ENCODE results near the gene RFX8.
"Not testable (repeated sequence)": the region's sequence is repeated elsewhere in the genome, so short reads cannot be mapped to it uniquely, and the experiment has no call there.

The RFX8 gene

DNA sequence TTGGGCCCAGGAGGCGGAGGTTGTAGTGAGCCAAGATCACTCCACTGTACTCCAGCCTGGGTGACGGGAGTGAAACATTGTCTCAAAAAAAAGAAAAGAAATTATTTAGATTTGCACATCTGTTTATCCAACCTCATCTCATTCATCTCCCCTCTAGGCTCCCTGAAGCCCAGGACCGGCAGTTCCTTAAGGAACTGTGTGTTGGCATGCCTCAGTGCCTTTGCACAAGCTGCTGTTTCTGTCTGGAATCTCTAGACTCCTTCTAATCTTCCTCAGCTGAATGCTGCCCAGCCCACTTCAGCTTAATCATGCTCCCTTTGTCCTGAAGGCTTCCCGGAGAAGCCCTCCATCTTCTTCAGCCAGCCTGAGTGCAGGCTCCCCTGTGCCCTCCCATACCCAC lies 10.9 kb upstream of the RFX8 start:
- no peak for DNase-seq

DNA sequence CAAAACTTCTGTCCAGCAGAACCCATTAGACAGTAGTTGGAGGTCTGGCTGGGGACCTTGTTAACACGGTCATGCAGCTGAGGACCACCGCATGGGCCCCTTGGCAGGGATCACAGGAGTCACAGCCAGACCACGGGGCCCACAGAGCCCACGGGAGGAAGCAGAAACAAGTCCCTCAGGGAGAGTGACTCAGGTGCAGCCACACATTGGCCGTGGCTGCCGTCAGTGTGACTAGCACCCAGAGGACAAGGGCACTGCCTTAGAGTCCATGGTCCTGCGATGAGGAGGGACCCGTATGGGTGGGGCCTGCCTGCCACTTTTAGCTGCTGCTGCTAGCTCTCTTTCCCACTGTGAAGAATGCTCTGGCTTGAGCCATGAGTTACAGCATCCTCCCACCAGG lies 5.9 kb upstream of the RFX8 start:
- DNase-seq, result no peak

DNA sequence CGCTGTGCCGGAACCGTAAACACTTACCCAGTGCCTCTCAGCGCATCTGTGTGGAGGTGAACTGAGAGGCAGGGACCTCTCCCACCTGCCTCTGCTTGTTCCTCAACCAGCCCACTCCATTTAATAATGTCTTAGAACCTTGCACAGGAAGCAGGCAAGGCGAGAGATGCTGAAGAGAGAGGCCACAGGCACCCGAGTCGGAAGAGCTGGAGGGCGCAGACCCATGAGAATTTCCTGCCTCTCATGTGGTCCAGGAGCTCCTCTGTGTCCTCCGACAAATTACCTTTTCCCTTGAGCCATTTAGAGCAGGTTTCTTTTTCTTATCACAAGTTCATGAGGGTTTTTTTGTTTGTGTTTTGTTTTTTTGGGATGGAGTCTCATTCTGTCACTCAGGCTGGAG lies 4.9 kb upstream of the RFX8 start:
- DNase-seq, result no peak

DNA sequence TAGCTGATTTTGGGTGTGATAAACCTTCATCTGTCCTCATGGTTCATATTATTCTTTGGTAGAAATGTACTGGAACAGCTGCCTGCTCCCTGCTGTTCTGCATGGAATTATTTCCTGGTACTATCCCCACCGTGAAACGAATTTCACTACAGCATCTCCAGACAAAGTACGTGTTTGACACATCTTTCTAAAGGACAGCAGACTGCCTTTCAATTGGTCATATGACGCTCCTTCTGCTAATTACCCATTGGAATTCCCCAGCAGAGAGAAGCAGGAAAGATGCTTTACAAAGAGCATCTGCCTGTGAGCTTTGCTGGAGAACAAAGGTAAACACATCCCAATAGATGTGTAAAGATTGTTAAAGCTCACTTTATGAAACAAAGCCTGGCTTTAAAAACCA lies 4.4 kb upstream of the RFX8 start:
- no peak for DNase-seq

DNA sequence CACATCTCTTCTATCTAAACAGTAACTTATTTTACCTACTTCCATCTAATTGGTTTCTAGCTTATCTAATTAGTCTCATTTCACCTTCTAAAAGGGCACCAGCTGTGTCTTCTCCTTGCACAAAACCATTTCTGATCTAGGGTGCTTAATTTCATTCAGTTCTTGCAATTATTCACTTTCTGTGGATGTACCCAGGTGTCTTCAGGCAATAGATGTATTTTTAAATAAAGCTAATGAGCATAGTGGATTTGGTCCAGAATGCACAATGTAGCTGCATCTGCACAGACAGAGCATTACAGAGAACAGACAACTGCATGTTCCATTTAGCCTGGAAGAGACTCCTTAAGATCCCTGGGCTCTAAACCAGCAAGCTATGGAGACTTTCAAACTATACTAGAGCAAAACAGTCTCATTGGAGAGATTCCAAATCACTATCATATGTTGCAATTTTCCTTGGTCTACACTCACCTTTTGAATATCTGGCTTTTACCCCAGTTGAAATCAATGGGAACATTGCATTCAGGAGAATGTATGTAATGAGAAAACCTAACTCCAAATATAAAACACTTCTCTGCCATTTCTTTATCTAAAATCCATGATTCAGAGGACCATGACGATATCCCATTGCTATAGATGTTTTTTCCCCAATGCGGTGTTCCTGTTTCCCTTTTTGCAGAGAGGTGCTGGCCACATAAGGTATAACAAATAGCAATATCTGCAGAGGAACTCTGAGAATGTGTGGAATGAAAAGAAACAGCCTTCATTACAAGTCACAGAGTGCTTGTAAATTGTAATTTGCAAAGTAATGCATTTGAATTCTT lies 3.5 kb upstream of the RFX8 start:
- DNase-seq, result no peak

DNA sequence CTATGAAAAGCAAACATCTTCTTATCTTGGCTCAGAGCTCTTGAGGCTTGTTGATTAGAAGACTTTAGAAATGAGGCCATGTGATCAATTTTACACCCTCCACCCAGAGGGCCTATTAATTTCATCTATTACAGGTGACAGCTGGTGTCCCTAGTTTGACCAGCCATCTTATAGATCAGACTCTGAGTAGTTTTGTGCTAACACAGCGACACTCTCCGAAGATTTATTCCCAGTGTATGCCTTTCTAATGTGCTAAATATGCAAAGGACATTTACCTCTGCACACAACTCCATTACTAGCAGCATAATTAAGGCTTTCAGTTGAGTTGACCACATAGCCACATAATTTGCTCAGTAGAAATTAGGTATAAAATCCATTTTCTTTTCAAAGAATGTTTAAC lies 2.6 kb upstream of the RFX8 start:
- DNase-seq, result no peak

DNA sequence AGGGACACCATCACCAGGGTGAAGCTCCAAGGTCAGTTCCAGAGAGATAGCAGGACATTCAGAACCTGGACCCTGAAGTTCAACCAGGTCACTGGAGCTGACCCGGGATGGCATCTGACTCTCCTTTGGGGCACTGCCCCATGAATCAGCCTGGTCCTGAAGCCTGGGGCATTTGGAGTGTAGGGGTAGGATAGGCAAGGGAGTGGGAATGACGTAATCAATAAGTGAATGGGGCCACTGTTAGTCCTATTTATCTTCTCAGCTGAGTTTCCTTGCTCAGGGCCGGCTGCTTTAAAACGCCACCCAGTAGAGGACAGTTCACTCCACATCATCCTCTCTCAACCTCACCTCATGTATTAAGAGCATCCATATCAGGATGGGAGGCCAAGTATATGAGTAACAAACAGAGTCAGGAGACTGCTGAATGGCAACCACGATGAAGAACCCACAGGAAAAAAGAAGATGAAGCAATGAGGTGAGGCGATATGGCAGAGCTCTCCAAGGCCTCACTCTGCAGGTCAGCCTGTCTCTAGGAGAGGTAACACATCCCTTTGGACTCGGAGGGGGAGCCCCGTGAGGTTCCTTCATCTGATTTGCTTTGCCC lies 1.8 kb upstream of the RFX8 start:
- DNase-seq, result no peak

DNA sequence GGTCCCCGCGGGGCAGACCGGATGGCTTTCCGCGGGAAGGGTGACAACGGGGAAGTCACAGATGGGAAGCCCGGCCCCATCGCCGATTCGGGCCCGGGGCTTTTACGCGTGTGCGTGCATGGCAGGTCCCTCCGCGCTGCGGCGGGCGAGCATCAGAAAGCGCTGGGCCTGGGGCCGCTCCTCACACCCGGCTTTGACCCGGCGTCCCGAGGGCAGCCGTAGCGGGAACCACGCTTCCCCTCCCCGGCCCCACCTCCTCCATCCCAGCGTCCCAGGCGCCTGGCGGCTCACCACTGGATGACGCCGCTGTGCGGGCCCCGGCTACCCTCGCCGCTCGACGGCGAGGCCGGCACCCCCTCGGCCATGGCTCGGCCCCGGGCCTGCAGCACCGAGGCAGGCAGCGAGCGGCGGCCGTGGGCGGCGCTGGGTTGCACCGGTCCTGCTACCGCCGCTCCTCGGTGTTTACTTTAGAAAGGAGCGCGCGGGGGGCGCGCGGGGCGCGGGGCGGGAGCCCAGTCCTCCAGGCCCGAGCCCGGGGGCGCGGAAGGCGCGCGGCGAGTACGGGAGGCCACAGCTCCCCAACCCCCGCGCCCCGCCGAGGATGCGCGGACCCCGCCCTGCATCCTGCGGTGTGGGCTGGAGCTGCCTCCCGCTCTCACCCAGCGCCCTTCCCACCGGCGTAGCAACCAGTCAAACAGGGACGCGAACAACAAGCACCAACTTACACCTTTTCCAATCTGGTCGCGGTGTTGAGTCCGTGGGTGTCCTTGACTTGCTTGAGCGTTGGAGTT lies 806 bp downstream of the RFX8 start:
- DNase-seq, result no peak

DNA sequence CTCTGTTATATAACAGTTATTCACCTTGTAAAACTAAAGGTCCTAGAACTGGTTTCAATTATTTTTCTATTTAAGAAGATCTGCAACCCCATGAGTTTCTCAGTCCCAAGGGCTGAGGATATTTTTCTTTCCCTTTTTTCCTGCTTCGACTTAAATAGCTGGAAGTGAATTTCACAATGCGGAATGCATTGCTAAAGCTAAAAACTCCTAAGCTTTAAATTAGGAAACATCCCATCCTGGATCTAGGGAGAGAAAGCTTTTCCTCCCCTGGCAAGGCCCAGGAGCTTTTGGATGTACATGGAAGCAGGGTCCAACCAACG lies 1.4 kb downstream of the RFX8 start:
- no peak for DNase-seq

DNA sequence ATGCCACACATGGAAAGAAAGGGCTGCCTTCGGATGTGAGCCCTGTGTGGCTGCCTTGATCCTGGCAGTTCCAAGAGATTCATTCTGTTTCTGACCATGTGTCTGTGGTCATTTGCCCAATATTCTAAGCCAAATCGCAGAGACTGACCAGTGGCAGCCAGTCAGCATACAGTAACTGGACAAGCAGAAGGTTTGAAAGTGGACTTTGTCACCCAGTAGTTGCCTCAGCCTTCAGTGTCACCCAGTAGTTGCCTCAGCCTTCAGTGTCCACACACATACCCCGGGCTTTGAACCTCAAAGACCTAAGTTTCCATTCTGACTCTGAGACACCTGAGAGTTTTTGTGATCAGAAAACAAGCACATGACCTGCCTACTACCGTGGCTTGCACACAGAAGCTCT lies 5.0 kb downstream of the RFX8 start:
- no peak for DNase-seq

DNA sequence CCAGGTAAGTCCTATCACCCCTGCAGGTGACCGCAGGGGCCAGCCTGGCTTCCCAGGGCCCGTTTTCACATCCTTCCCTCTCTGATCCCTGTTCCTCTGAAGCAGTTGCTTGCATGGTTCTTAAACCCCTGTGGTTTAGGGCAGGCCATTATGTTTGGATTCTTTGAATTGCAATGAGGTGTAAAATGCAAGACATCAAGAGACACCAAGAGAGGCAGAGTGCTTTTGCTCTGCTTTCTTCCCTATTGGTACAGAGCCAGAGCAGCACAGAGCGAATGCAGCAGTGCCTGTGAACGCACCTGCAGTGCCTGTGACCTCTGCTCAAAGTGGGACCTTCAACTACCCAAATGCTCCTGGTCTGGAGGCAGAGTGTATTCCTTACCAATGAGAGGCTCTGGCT lies 7.6 kb downstream of the RFX8 start:
- DNase-seq, result no peak

DNA sequence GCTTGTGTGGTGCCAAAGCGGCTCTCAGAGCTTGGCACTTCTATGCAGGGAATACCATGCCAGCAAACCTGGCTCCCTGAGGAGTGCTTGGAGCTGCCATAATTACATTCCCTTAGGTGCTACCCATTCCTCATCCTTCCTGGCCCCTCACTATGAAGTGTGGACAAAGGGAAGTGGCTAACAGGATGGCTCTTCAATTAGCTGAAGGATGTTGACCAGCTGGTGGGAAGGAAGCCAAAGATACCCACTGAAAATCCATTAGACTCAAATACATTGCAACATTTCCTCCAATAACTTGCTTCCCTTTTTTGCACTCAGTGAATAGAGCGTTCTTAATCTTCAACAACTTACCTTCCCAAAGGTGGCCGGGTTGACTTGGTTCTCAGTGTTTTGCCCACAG lies 8.5 kb downstream of the RFX8 start:
- DNase-seq, result peak; percentile 43

DNA sequence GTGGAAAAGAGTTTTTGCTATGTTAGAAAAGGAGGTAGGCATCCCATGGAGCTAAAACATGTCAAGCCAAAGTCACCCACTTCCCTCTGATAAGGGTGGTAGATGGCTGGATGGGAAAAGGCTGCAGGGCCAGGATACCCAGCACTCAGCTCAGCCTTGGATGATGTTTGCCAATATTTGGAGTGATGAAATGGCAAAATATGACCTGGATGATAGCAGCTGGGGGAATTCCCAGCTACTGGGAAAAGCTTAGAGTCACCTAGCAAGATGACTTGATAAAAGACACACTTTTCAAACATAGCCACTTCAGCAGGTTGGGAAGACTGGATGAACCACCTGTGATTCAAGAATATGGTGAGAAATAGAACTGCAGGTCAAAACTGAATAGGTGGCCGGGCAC lies 10.1 kb downstream of the RFX8 start:
- DNase-seq, result no peak

DNA sequence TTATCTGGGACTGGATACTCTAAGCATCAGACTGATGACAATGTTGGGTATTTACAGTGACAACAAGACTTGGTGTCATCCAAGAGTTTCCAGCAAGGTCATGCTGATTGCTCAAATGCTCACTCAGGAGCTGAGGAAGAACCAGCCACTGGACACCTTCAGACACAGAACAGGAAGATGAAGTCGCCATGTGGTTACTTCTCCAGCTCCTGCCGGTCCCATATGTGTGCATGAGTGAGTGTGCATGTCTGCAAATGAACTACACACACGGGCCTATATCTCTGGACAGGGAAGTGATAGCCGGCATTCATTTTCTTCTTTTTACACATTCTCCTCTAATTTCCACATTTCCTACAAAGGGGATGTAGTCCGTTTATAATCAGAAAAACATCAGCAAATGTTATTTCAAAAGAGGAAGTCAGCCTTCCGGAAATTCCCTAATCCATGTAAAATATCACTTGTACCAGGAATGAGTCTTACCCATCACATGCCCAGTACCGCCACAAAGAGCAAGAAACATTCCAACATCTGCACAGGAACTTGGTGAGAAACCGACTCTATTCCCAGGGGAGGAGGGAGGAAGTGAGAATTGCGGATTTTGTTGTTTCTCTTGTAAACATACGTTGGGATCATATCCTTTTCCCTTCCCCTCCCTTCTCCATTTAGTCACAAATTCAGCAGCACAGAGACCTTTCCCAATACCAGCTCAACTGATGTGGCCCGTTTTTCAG lies 10.8 kb downstream of the RFX8 start:
- no peak for DNase-seq

DNA sequence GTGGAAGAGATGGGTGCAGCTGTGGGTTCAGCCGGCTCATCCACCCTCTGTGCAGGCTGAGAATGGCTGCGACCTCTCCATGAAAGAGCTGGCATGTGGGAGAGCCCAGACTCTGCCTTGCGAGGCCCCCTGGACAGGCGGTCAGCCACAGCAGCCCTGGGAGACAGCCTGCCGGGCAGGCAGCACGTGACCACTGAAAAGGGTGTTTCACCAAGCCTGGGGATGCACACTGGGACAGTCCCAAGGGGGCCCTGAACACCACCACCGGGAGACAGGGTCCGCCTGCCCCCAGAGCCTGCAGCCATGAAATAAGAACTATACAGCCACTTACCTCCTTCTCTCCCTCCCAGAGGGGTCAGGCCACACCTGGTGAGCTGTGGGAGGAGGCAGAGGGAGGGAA lies 11.5 kb downstream of the RFX8 start:
- DNase-seq, result no peak

DNA sequence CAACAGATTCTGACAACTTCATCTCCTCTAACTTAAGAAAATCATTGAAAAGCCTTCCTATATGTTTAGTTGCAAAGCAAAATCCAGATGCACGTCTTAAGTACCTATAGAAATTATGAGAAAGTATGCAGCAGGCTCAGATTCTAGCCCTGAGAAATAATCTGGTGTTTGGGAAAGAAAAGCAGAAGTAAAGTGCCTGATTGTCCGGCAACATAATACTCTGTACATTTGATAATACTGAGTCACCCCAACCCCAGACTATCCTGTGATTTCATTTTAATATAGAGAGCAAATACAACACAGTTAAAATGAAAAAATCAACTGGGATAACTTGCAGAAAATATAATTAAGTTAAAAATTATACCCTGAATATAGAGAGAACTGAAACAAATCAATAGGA lies 13.5 kb downstream of the RFX8 start:
- no peak for DNase-seq

DNA sequence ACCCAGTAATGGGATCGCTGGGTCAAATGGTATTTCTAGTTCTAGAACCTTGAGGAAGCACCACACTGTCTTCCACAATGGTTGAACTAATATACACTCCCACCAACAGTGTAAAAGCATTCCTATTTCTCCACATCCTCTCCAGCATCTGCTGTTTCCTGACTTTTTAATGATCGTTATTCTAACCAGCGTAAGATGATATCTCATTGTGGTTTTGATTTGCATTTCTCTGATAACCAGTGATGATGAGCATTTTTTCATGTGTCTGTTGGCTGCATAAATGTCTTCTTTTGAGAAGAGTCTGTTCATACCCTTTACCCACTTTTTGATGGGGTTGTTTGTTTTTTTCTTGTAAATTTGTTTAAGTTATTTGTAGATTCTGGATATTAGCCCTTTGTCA lies 20.5 kb downstream of the RFX8 start:
- not testable (repeated sequence) for DNase-seq

DNA sequence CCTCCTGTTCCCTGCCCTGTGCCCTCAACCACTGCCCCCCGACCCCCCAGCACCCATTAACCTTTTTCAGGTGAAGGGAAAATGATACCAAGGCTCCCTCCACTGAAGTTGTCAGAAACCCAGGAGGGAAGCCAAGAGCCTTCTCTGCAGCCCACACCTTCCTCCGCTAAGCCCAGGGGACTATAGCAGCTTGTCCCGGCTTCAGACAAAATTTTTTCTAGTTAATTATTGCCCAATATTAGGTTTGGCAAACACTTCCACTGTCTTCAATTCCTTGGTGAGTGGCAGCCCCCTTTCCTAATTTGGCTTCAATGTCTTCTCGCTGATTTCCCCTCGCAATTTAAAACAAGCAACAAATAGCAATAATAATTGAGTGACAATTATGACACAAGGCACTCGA lies 23.9 kb downstream of the RFX8 start:
- no peak for DNase-seq

DNA sequence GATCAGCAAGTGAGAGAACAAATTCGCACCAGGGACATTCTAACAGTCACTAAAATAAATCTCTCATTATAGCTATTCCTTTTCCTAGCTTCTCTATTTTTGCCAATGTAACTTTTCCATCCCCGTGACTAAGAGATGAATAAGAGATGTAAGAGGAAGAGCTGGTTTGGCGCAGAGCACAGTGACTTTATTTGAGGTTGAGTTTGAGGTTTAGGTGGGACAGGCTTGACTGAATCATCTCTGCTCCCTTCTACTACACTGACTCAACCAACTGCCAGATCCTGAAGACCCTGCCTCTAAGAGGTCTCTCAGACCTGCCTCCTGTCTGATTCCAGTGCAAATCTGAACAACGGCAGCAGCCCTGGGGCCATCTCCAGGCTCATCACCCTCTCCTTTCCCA lies 28.0 kb downstream of the RFX8 start:
- DNase-seq, result peak; percentile 88

DNA sequence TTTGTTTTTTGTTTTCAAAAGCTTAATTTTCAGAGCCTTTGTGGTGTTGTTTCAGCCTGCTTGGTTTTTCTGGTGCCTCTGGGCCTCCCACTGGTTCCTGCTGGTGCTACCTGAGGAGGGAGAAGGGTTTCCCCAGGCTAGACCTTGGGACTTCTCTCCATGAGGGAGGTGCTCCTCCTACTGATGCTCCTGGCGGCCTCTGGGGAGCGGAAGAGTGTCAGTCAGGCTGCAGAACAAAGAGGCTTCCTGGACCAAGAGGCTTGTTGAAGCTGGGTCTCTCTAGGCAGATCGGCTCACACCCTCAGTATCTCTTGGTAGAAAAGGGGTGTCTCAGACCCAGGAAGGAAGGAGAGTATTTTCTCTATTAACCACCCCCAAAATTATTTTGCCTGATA lies 32.2 kb downstream of the RFX8 start:
- no peak for DNase-seq

DNA sequence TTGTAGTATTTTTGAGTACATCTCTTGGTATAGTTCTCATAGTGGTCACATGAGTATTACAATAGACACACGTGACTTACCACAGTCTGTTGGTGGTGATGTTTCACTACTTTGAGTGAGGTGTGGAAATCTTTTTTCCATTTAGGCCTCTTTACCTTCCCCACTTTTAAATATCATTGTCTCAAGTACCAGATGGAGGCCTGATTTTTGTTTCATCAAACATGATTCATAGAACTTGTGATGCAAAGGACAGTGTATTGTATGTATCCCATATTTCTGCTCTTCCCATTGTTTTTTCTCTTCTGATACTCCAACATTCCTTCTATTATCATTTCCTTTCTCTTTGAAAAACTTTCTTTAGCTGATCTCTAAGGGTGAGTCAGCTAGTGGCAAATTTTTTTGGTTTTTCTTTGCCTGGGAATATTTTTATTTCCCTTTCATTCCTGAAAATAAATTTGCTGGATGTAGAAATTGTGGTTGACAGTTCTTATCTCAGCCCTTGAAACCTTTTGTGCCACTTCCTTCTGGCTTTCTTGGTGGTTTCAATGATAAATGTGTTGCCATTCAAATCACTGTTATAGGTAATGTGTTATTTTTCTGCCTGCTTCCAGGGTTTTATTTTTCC lies 32.8 kb downstream of the RFX8 start:
- peak; percentile 26 for DNase-seq

DNA sequence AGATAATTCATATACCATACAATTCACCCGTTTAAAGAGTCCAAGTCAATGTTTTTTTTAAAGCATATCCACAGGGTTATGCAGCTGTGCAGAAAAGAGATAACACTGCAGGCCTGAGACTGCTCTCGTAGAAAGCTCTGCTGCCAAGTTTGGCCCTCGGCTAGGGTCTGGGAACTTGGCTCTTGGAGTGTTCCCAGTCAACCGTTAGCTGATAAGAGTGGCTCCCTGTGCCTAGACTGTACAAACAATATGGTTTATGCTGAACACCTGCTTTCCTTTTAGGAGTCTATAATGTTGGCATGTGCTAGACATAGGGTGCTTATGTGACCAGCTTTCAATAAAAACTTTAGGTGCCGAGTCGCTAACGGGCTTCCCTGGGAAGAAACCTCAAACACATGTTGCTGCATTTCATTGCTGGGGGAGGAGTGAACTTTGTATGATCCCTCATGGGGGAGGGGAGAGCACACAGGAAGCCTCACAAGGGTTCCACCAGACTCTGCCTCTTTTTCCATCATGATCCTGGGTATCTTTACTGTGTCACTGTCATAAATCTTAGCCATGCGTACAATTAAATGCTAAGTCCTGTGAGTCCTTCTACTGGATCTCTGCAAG lies 34.7 kb downstream of the RFX8 start:
- DNase-seq, result no peak

DNA sequence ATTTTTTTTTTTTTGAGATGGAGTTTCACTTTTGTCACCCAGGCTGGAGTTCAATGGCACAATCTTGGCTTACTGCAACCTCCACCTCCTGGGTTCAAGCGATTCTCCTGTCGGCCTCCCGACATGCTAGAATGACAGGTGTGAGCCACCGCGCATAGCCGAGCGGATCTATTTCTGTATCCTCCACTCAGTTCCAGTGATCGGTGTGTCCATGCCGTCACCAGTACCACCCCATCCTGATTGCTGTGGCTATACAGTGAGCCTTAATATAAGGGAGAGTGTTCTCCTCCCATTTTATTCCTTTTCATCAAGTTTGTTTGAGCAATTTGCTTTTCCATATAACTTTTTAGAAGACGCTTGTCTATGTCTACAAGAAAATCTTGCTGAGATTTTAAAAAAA lies 35.2 kb downstream of the RFX8 start:
- no peak for DNase-seq
